ENCODE measurements around the gene ICAM5. TPM values are rescaled to one million over a fixed set of nuclear protein-coding genes. Genes with fewer than 3 reads are reported as not detected.
"Not testable (repeated sequence)": the region's sequence is repeated elsewhere in the genome, so short reads cannot be mapped to it uniquely, and the experiment has no call there.

ICAM5 gene
- total and polyA plus RNA-seq, 4 experiments from 2014 or later, result 0.20 to 0.36 TPM; not detected in 2

DNA sequence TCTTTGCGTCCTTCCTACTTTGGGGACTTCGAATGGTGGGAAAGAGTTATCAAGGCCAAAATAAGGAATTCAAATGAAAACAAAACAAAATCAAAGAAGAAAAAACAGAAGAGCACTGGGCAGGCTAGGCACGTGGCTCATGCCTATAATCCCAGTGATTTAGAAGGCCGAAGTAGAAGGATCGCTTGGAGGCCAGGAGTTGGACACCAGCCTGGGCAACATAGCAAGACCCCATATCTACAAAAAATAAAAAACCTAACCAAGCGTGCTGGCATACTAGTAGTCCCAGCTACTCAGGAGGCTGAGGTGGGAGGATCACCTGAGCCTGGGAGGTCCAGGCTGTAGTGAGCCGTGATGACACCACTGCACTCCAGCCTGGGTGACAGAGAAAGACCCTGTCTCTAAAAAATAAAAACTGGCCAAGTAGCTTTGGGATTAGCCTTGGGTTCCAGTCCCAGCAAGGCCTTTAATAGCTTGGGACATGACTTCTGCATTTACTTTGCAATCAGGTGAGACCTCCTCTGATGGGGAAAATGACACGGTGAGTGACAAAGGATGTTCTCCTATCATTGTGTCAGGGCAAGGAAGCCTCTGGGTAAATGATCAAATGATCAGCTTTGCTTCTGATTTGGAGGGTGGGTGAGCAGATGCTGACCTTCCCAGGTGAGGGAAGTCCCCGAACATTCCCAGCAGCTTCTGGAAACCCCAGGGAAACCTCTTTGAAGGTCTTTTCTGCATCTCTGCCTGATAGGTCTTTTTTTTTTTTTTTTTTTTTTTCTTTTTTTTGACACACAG, 11.8 kb upstream of the ICAM5 start:
- H3K4me1 ChIP-seq (ENCODE audit: insufficient read depth, low read length), result no peaks in the 10 kb centered on the region
- H3K27ac Mint-ChIP-seq, result peak overlapping the region in 2 of 7 donors; percentile 35 to 77
- CTCF ChIA-PET (ENCODE audit: partially characterized antibody), result interaction anchor here (0.8 to 1.6 kb wide), 4 partner anchors 8 to 111 kb away, joined by 3 to 6 read pairs (median 4); no protein-coding TSS in a partner anchor

GRCh38 chr19:10278935-10279334, 10.8 kb upstream of the ICAM5 start:
- H3K4me3 ChIP-seq (ENCODE audit: low read length in 2 of 2), result no peak overlapping the region
- CTCF ChIA-PET (ENCODE audit: partially characterized antibody), result interaction anchor here (0.8 to 2.0 kb wide), 4 partner anchors 9 to 113 kb away, joined by 3 to 6 read pairs (median 5); no protein-coding TSS in a partner anchor
- peaks cover 5 to 11% (median 8%) of the 10 kb centered on the region in 4 donors for H3K4me1 Mint-ChIP-seq

More for the DNA sequence above, 11.8 kb upstream of the ICAM5 start:
- Histone ChIP-seq H3K9me3 (ENCODE audit: control insufficient read depth in 1 of 2, low read length in 2 of 2) (no peaks in the 10 kb centered on the region), H3K36me3 (ENCODE audit: insufficient read depth, low read length) (peaks cover under 1% of the 10 kb centered on the region), H3K27ac (ENCODE audit: low read depth, low read length) (no peak overlapping the region), H3K27me3 (ENCODE audit: insufficient read depth, low read length) (no peaks in the 10 kb centered on the region), H3K4me3 (ENCODE audit: low read length in 2 of 2) (no peak overlapping the region)
- no peak for DNase-seq
- POLR2A ChIA-PET (ENCODE audit: partially characterized antibody), result interaction anchor here (1.9 to 2.2 kb wide), 2 partner anchors 8 to 12 kb away, joined by 8 to 9 read pairs; partner anchors contain the start of gene ICAM5
- intact Hi-C loops (cut with micrococcal nuclease), result no loop called here
- Mint-ChIP-seq H3K27me3 (no peaks in the 10 kb centered on the region), H3K4me3 (no peak overlapping the region), H3K36me3 (peaks cover 9 to 35% of the 10 kb centered on the region in 2 donors), H3K9me3 (no peaks in the 10 kb centered on the region), H3K4me1 (peaks cover 6 to 14% (median 8%) of the 10 kb centered on the region in 4 donors)

DNA sequence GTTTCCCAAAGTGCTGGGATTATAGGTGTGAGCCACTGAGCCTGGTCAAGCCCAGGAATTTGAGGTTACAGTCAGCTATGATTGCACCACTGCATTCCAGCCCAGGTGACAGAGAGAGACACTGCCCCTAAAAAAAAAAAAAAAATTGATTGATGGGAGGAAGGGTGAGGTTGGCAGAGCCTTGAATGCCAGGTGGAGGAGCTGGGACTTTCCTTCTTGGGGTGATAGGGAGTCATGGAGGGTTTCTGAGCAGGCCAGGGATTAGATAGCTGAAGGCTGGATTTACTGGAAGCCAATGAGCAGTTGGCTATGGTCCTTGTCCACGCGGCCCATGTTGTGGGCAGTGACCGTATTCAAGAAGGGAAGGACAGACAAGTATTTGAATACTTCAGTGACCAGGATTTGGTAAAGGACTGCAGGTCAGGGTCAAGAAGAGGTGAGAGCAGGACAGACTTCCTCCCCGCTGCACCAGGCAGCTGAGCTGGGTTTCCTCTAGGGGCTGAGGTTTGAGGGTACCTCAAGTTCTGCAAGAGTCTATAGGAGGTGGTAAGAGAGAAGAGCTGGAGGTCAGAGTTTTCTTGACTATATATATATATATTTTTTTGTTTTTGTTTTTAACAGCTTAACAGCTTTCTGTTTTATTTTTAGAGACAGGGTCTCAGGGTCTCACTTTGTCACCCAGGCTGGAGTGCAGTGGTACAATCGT, 9.9 kb upstream of the ICAM5 start:
- CTCF ChIA-PET (ENCODE audit: partially characterized antibody), result interaction anchor here (0.8 to 2.3 kb wide), 5 partner anchors 9 to 125 kb away, joined by 3 to 25 read pairs (median 6); partner anchors contain the start of gene ICAM1
- H3K9me3 ChIP-seq (ENCODE audit: control insufficient read depth in 1 of 2, low read length in 2 of 2), result no peaks in the 10 kb centered on the region
- H3K27ac ChIP-seq (ENCODE audit: low read depth, low read length), result no peak overlapping the region
- POLR2A ChIA-PET (ENCODE audit: partially characterized antibody), result interaction anchor here (0.8 to 2.2 kb wide), 4 partner anchors 9 to 61 kb away, joined by 3 to 9 read pairs (median 6); partner anchors contain the start of genes ICAM1 and ICAM5
- no peaks in the 10 kb centered on the region for H3K9me3 Mint-ChIP-seq
- peak overlapping the region in 2 of 7 donors; percentile 20 to 70 for H3K27ac Mint-ChIP-seq
- H3K27me3 ChIP-seq (ENCODE audit: insufficient read depth, low read length), result no peaks in the 10 kb centered on the region
- no peak overlapping the region for H3K4me3 Mint-ChIP-seq
- H3K36me3 ChIP-seq (ENCODE audit: insufficient read depth, low read length), result peaks cover 12% of the 10 kb centered on the region
- intact Hi-C loops (cut with micrococcal nuclease), result no loop called here
- peaks cover 13 to 36% of the 10 kb centered on the region in 2 donors for H3K36me3 Mint-ChIP-seq
- H3K4me1 Mint-ChIP-seq, result peaks cover 2 to 10% (median 7%) of the 10 kb centered on the region in 4 donors
- H3K4me1 ChIP-seq (ENCODE audit: insufficient read depth, low read length), result no peaks in the 10 kb centered on the region
- DNase-seq, result no peak
- H3K27me3 Mint-ChIP-seq, result no peaks in the 10 kb centered on the region
- H3K4me3 ChIP-seq (ENCODE audit: low read length in 2 of 2), result no peak overlapping the region

More at GRCh38 chr19:10278935-10279334, 10.8 kb upstream of the ICAM5 start:
- POLR2A ChIA-PET (ENCODE audit: partially characterized antibody), result interaction anchor here (1.5 to 2.2 kb wide), 3 partner anchors 8 to 11 kb away, joined by 7 to 9 read pairs (median 8); partner anchors contain the start of genes ICAM1 and ICAM5
- Histone ChIP-seq H3K27me3 (ENCODE audit: insufficient read depth, low read length) (no peaks in the 10 kb centered on the region), H3K4me1 (ENCODE audit: insufficient read depth, low read length) (no peaks in the 10 kb centered on the region), H3K9me3 (ENCODE audit: control insufficient read depth in 1 of 2, low read length in 2 of 2) (no peaks in the 10 kb centered on the region), H3K27ac (ENCODE audit: low read depth, low read length) (no peak overlapping the region), H3K36me3 (ENCODE audit: insufficient read depth, low read length) (peaks cover 3% of the 10 kb centered on the region)
- no peaks in the 10 kb centered on the region for H3K27me3 Mint-ChIP-seq
- DNase-seq, result no peak
- H3K27ac Mint-ChIP-seq, result peak overlapping the region in 2 of 7 donors; percentile 81 to 89
- intact Hi-C loops (cut with micrococcal nuclease), result no loop called here
- H3K36me3 Mint-ChIP-seq, result peaks cover 9 to 40% of the 10 kb centered on the region in 2 donors
- H3K9me3 Mint-ChIP-seq, result no peaks in the 10 kb centered on the region
- H3K4me3 Mint-ChIP-seq, result no peak overlapping the region

DNA sequence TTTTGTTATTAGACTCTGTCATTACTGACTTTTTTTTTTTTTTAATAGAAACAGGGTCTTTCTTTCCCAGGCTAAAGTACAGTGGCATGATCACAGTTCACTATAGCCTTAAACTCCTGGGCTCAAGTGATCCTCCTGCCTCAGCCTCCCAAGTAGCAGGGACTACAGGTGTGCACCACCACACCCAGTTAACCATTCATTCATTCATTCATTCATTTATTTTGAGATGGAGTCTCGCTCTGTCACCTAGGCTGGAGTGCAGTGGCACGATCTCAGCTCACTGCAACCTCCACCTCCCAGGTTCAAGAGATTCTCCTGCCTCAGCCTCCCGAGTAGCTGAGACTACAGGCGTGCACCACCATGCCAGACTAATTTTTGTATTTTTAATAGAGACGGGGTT, 7.7 kb upstream of the ICAM5 start:
- peaks cover 24% of the 10 kb centered on the region for H3K36me3 ChIP-seq (ENCODE audit: insufficient read depth, low read length)
- H3K9me3 Mint-ChIP-seq; intact Hi-C loops (cut with micrococcal nuclease); H3K27me3 ChIP-seq (ENCODE audit: insufficient read depth, low read length); H3K27ac Mint-ChIP-seq; H3K9me3 ChIP-seq (ENCODE audit: control insufficient read depth in 1 of 2, low read length in 2 of 2); H3K27me3 Mint-ChIP-seq; H3K4me3 ChIP-seq (ENCODE audit: low read length in 2 of 2); H3K27ac ChIP-seq (ENCODE audit: low read depth, low read length); H3K4me3 Mint-ChIP-seq; DNase-seq: not testable (repeated sequence)
- H3K36me3 Mint-ChIP-seq, result peaks cover 25 to 44% of the 10 kb centered on the region in 2 donors
- peaks cover 16% of the 10 kb centered on the region for H3K4me1 ChIP-seq (ENCODE audit: insufficient read depth, low read length)
- ChIA-PET CTCF (ENCODE audit: partially characterized antibody) (interaction anchor here (0.7 kb wide), 1 partner anchor 221 kb away, joined by 6 read pairs; the partner anchor contains the start of gene KEAP1), POLR2A (ENCODE audit: partially characterized antibody) (interaction anchor here (1.4 kb wide), 1 partner anchor 98 kb away, joined by 4 read pairs; the partner anchor contains the start of gene TYK2)
- peaks cover 11 to 32% (median 20%) of the 10 kb centered on the region in 4 donors for H3K4me1 Mint-ChIP-seq

DNA sequence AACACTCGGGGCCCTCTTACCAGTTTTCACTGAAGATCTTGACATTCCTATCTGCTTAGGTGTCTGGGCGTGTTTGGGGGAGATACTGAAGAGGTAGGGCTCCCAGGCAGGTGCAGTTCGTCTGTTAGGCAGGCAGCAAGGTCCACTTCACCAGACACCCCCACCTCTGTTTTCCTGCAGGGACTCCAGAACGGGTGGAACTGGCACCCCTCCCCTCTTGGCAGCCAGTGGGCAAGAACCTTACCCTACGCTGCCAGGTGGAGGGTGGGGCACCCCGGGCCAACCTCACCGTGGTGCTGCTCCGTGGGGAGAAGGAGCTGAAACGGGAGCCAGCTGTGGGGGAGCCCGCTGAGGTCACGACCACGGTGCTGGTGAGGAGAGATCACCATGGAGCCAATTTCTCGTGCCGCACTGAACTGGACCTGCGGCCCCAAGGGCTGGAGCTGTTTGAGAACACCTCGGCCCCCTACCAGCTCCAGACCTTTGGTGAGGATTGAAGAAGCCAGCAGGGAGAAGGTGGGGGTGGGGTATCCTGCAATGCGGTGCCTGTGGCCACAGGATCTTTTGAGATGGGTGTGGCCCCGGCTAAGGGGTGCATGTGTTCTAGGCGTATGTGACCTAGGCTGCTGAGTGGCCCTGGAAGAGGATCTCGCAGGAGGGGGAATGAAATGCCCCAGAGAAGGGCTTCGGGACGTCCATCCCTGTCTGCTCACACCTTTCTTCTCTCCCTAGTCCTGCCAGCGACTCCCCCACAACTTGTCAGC, 6.3 kb upstream of the ICAM5 start:
- ChIA-PET CTCF (ENCODE audit: partially characterized antibody) (interaction anchor here (1.6 kb wide), 1 partner anchor 12 kb away, joined by 4 read pairs; the partner anchor contains the start of gene ICAM1), POLR2A (ENCODE audit: partially characterized antibody) (interaction anchor here (1.4 to 2.1 kb wide), 2 partner anchors 12 to 97 kb away, joined by 4 to 8 read pairs; partner anchors contain the start of genes ICAM1 and TYK2)
- Histone ChIP-seq H3K4me1 (ENCODE audit: insufficient read depth, low read length) (peaks cover 29% of the 10 kb centered on the region), H3K4me3 (ENCODE audit: low read length in 2 of 2) (no peak overlapping the region), H3K36me3 (ENCODE audit: insufficient read depth, low read length) (peaks cover 24% of the 10 kb centered on the region), H3K27me3 (ENCODE audit: insufficient read depth, low read length) (peaks cover 13% of the 10 kb centered on the region), H3K9me3 (ENCODE audit: control insufficient read depth in 1 of 2, low read length in 2 of 2) (no peaks in the 10 kb centered on the region), H3K27ac (ENCODE audit: low read depth, low read length) (no peak overlapping the region)
- intact Hi-C loops (cut with micrococcal nuclease), result no loop called here
- Mint-ChIP-seq H3K9me3 (no peaks in the 10 kb centered on the region), H3K4me3 (no peak overlapping the region), H3K27me3 (peaks cover 3 to 4% of the 10 kb centered on the region in 2 donors), H3K36me3 (peaks cover 25 to 36% of the 10 kb centered on the region in 2 donors), H3K4me1 (peaks cover 15 to 44% (median 28%) of the 10 kb centered on the region in 4 donors), H3K27ac (no peak overlapping the region)
- no peak for DNase-seq

DNA sequence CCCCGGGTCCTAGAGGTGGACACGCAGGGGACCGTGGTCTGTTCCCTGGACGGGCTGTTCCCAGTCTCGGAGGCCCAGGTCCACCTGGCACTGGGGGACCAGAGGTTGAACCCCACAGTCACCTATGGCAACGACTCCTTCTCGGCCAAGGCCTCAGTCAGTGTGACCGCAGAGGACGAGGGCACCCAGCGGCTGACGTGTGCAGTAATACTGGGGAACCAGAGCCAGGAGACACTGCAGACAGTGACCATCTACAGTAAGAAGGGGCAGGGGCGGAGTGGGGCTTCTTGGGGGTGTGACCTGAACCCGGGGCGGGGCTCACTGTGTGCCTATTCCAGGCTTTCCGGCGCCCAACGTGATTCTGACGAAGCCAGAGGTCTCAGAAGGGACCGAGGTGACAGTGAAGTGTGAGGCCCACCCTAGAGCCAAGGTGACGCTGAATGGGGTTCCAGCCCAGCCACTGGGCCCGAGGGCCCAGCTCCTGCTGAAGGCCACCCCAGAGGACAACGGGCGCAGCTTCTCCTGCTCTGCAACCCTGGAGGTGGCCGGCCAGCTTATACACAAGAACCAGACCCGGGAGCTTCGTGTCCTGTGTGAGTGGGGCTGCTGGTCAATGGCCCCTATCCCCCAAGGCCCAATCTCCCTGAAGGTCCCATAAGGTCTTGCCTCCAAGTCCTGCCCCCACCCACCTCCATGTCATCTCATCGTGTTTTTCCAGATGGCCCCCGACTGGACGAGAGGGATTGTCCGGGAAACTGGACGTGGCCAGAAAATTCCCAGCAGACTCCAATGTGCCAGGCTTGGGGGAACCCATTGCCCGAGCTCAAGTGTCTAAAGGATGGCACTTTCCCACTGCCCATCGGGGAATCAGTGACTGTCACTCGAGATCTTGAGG, 5.4 kb upstream of the ICAM5 start:
- Mint-ChIP-seq H3K4me3 (no peak overlapping the region), H3K36me3 (peaks cover 21 to 31% of the 10 kb centered on the region in 2 donors), H3K4me1 (peaks cover 17 to 49% (median 31%) of the 10 kb centered on the region in 4 donors), H3K27ac (peak overlapping the region in 2 of 7 donors; percentile 60 to 74), H3K9me3 (no peaks in the 10 kb centered on the region), H3K27me3 (peaks cover 11 to 12% of the 10 kb centered on the region in 2 donors)
- no peak for DNase-seq
- H3K27ac ChIP-seq (ENCODE audit: low read depth, low read length), result no peak overlapping the region
- intact Hi-C loops (cut with micrococcal nuclease), result no loop called here
- peaks cover 37% of the 10 kb centered on the region for H3K4me1 ChIP-seq (ENCODE audit: insufficient read depth, low read length)
- ChIA-PET POLR2A (ENCODE audit: partially characterized antibody) (interaction anchor here (0.6 to 2.1 kb wide), 2 partner anchors 7 to 13 kb away, joined by 4 to 8 read pairs; partner anchors contain the start of gene ICAM1), CTCF (ENCODE audit: partially characterized antibody) (interaction anchor here (1.5 to 1.6 kb wide), 2 partner anchors 13 kb away, joined by 4 to 7 read pairs; partner anchors contain the start of gene ICAM1)
- no peaks in the 10 kb centered on the region for H3K9me3 ChIP-seq (ENCODE audit: control insufficient read depth in 1 of 2, low read length in 2 of 2)
- peaks cover 20% of the 10 kb centered on the region for H3K27me3 ChIP-seq (ENCODE audit: insufficient read depth, low read length)
- no peak overlapping the region for H3K4me3 ChIP-seq (ENCODE audit: low read length in 2 of 2)
- peaks cover 24% of the 10 kb centered on the region for H3K36me3 ChIP-seq (ENCODE audit: insufficient read depth, low read length)

Measured in CD4-positive, alpha-beta memory T cell (primary cell).